IPS-18c (cell line): Measurements from ENCODE around the gene MLEC.

ENCODE experiments used
- H3K4me3 ChIP-seq: 2 replicates; pipeline ENCODE4 v1.7.0; 2013; ENCODE audit warnings: low read depth, mild to moderate bottlenecking, low read length, moderate library complexity; ENCODE audit not compliant: insufficient read depth
- H3K9me3 ChIP-seq: one replicate; pipeline ENCODE4 v1.6.1; 2013; ENCODE audit warnings: mild to moderate bottlenecking, low read length, moderate library complexity; ENCODE audit not compliant: control insufficient read depth, insufficient read depth

Gene MLEC

DNA sequence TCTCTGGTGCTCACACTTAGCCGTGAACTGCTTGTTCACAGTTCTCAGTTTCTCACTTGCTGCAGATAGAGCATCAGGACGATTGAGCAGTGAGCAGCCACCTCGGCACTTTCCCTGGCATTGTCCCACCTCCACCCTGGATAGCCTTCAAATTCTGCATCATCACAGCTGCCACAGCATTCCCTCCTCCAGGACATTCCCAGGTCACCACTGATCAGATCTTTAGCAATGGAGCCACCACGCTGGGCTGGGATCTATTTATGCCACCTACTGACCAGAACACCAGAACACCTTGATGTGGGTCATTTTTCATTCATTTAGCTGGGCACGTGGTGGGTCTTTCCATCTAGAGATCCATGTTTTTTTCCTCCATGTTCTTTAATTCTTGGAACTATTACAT is 62.3 kb downstream of the MLEC start:
- Histone ChIP-seq H3K9me3 (no peaks in the 10 kb centered on the region), H3K4me3 (no peak overlapping the region)

DNA sequence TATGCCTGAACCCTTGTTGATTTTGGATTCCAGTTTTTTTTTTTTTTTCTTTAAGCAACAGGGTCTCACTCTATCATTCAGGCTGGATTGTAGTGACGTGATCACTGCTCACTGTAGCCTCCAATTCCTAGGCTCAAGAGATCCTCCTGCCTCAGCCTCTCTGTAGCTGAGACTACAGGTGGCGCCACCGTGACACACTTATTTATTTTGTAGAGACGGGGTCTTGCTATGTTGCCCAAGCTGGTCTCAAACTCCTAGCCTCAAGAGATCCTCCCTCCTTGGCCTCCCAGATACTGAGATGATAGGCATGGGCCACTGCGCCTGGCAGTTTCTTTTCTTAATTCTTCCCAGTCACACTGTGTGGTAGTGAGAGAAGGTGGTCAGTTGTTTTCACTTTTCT is 63.9 kb downstream of the MLEC start:
- H3K9me3 ChIP-seq: no peaks in the 10 kb centered on the region

DNA sequence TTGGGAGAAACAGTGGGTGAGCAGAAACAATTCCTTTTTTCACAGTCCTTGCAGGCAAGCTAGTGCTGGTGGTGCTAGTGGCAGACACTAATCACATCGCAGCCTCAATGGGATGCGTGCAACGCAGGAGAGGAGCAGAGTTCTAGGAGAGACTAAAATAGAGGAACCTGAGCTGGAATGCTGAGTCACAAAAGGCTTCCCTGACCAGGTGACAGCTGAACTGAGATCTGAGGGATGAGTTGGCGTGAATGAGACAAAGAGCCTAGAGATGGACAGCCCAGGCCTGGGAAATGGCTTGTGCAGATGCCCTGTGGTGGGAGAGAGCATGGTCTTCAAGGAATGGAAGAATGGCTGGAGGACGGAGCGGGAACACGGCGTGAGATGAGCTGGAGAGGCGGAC is 64.4 kb downstream of the MLEC start:
- no peak overlapping the region for H3K4me3 ChIP-seq

More for the DNA sequence above, 63.9 kb downstream of the MLEC start:
- no peak overlapping the region for H3K4me3 ChIP-seq

More for the DNA sequence above, 64.4 kb downstream of the MLEC start:
- no peaks in the 10 kb centered on the region for H3K9me3 ChIP-seq
